IMR-90 (cell line): Measurements from ENCODE around the gene ARHGEF7. TPM values are rescaled to one million over a fixed set of nuclear protein-coding genes. Genes with fewer than 3 reads are reported as not detected.

ENCODE experiments used
- ATAC-seq: fragments of 200-7000 bp; cut with Tn5 transposase; 2 replicates; pipeline ENCODE4 v1.9.1; 2020; ENCODE audit warnings: low read depth, mild to moderate bottlenecking, moderate library complexity
- BruUV-seq: library from RNA; stranded (reverse); fragments of 400-500 nt; replicated peaks from 2 replicates; lab custom pipeline; 2021; lab: Mats Ljungman, UMichigan
- CTCF ChIA-PET: fragments of 300-600 bp; formaldehyde crosslinking; extraction: SDS; loops from one replicate; lab custom pipeline; 2021; ENCODE audit warnings: antibody characterized with exemption; lab: Yijun Ruan, JAX
- POLR2A ChIA-PET: fragments of 300-600 bp; sonication (Branson Sonifier 250); formaldehyde crosslinking; loops from one replicate; lab custom pipeline; 2022; ENCODE audit warnings: antibody characterized with exemption; ENCODE audit not compliant: unreplicated experiment; lab: Charles Lee
- DNase-seq: peaks from one replicate; pipeline ENCODE4 v3.0.0; 2013
- H2AFZ ChIP-seq: replicated peaks from 2 replicates; pipeline ENCODE3; 2013; ENCODE audit warnings: low read length, mild to moderate bottlenecking; ENCODE audit not compliant: poor library complexity
- H2AK5ac ChIP-seq: 2 replicates; pipeline ENCODE4 v1.6.1; 2013; ENCODE audit warnings: low read depth, low read length, inconsistent platforms
- H2AK9ac ChIP-seq: replicated peaks from 2 replicates; pipeline ENCODE3; 2013; ENCODE audit warnings: mild to moderate bottlenecking, low read depth, low read length, moderate library complexity; ENCODE audit not compliant: poor library complexity
- H2BK120ac ChIP-seq: 2 replicates; pipeline ENCODE4 v1.6.1; 2013; ENCODE audit warnings: low read depth, low read length, inconsistent platforms
- H2BK15ac ChIP-seq: 3 replicates; pipeline ENCODE4 v1.6.1; 2013; ENCODE audit warnings: low read depth, low read length, inconsistent platforms
- H2BK20ac ChIP-seq: 2 replicates; pipeline ENCODE4 v1.6.1; 2013; ENCODE audit warnings: low read depth, mild to moderate bottlenecking, inconsistent platforms, low read length, moderate library complexity
- H2BK5ac ChIP-seq: 2 replicates; pipeline ENCODE4 v1.6.1; 2013; ENCODE audit warnings: mild to moderate bottlenecking, low read depth, low read length, inconsistent platforms; ENCODE audit not compliant: poor library complexity, severe bottlenecking
- H3K14ac ChIP-seq: replicated peaks from 2 replicates; pipeline ENCODE4 v1.6.1; 2013; ENCODE audit warnings: low read depth, low read length, inconsistent platforms
- H3K18ac ChIP-seq: 2 replicates; pipeline ENCODE4 v1.6.1; 2013; ENCODE audit warnings: low read depth, low read length, control low read depth
- H3K23ac ChIP-seq: 2 replicates; pipeline ENCODE4 v1.6.1; 2013; ENCODE audit warnings: low read depth, low read length, inconsistent platforms
- H3K27ac ChIP-seq: 2 replicates; pipeline ENCODE4 v1.5.1; 2013; ENCODE audit warnings: mild to moderate bottlenecking, control low read depth, low read length; ENCODE audit not compliant: insufficient read depth
- H3K27me3 ChIP-seq: 2 replicates; pipeline ENCODE4 v1.6.1; 2013; ENCODE audit warnings: low read length; ENCODE audit not compliant: control insufficient read depth, insufficient read depth
- H3K36me3 ChIP-seq: 2 replicates; pipeline ENCODE4 v1.6.1; 2013; ENCODE audit warnings: low read length, mixed read lengths; ENCODE audit not compliant: control insufficient read depth, insufficient read depth
- H3K4ac ChIP-seq: 2 replicates; pipeline ENCODE4 v1.6.1; 2013; ENCODE audit warnings: low read depth, low read length, inconsistent platforms
- H3K4me1 ChIP-seq: 2 replicates; pipeline ENCODE4 v1.6.1; 2013; ENCODE audit warnings: low read length, mixed read lengths; ENCODE audit not compliant: control insufficient read depth, insufficient read depth
- H3K4me2 ChIP-seq: 2 replicates; pipeline ENCODE4 v1.6.1; 2013; ENCODE audit warnings: low read depth, mild to moderate bottlenecking, control low read depth, low read length, moderate library complexity
- H3K4me3 ChIP-seq: 2 replicates; pipeline ENCODE4 v1.5.1; 2013; ENCODE audit warnings: low read depth, mild to moderate bottlenecking, control low read depth, low read length, moderate library complexity; ENCODE audit not compliant: insufficient read depth
- H3K56ac ChIP-seq: 2 replicates; pipeline ENCODE4 v1.6.1; 2013; ENCODE audit warnings: low read length, inconsistent platforms; ENCODE audit not compliant: insufficient read depth; ENCODE audit errors: extremely low read depth
- H3K79me1 ChIP-seq, 2 experiments: 2 replicates each; pipeline ENCODE4 v1.6.1; 2013; ENCODE audit warnings: low read length in 2 of 2, inconsistent platforms in 1 of 2, low read depth in 1 of 2
- H3K9ac ChIP-seq: 2 replicates; pipeline ENCODE4 v1.6.1; 2013; ENCODE audit warnings: low read depth, low read length, control low read depth
- H3K9me1 ChIP-seq: 2 replicates; pipeline ENCODE4 v1.6.1; 2013; ENCODE audit warnings: low read length, inconsistent platforms; ENCODE audit not compliant: insufficient read depth
- H3K9me3 ChIP-seq: 2 replicates; pipeline ENCODE4 v1.6.1; 2013; ENCODE audit warnings: low read length; ENCODE audit not compliant: control insufficient read depth, insufficient read depth
- H4K20me1 ChIP-seq: 2 replicates; pipeline ENCODE4 v1.6.1; 2013; ENCODE audit warnings: low read length, inconsistent platforms; ENCODE audit not compliant: insufficient read depth
- H4K5ac ChIP-seq: 2 replicates; pipeline ENCODE4 v1.6.1; 2013; ENCODE audit warnings: mild to moderate bottlenecking, low read depth, low read length, control low read depth
- H4K8ac ChIP-seq, 2 experiments: 2 replicates each; pipeline ENCODE4 v1.6.1; 2013; ENCODE audit warnings: low read depth in 2 of 2, low read length in 2 of 2, control low read depth in 1 of 2, inconsistent platforms in 1 of 2
- H4K91ac ChIP-seq: 2 replicates; pipeline ENCODE4 v1.6.1; 2013; ENCODE audit warnings: low read depth, low read length, inconsistent platforms; ENCODE audit not compliant: insufficient read depth
- BHLHE40 ChIP-seq: fragments of 150-350 bp; IDR thresholded peaks from 2 replicates; pipeline ENCODE4 v1.6.1; 2016; ENCODE audit warnings: mild to moderate bottlenecking, low read depth, low read length
- CEBPB ChIP-seq: IDR thresholded peaks from 2 replicates; pipeline ENCODE4 v1.6.1; 2012; ENCODE audit warnings: low read depth, low read length, improper control_type of control experiment
- CHD1 ChIP-seq: IDR thresholded peaks from 2 replicates; pipeline ENCODE4 v1.6.1; 2012; ENCODE audit warnings: low read depth, low read length, improper control_type of control experiment
- CTCF ChIP-seq: conservative IDR thresholded peaks from 2 replicates; pipeline ENCODE4 v1.5.1; 2012; ENCODE audit warnings: mild to moderate bottlenecking, low read depth, low read length, improper control_type of control experiment
- ELK1 ChIP-seq: fragments of 150-350 bp; IDR thresholded peaks from 2 replicates; pipeline ENCODE4 v1.6.1; 2016; ENCODE audit warnings: low read depth, mild to moderate bottlenecking, low read length, moderate library complexity, borderline replicate concordance
- FOS ChIP-seq: fragments of 150-350 bp; IDR thresholded peaks from 2 replicates; pipeline ENCODE4 v1.6.1; 2016; ENCODE audit warnings: low read depth, low read length
- MAFK ChIP-seq: IDR thresholded peaks from 2 replicates; pipeline ENCODE4 v1.6.1; 2012; ENCODE audit warnings: low read depth, low read length, improper control_type of control experiment
- MAZ ChIP-seq: IDR thresholded peaks from 2 replicates; pipeline ENCODE4 v1.6.1; 2012; ENCODE audit warnings: low read depth, mild to moderate bottlenecking, low read length, improper control_type of control experiment, moderate library complexity, borderline replicate concordance
- MXI1 ChIP-seq: IDR thresholded peaks from 2 replicates; pipeline ENCODE4 v1.6.1; 2012; ENCODE audit warnings: low read depth, mild to moderate bottlenecking, low read length, moderate library complexity, borderline replicate concordance
- NFE2L2 ChIP-seq: fragments of 150-350 bp; IDR thresholded peaks from 2 replicates; pipeline ENCODE4 v1.6.1; 2016; ENCODE audit warnings: low read depth, mild to moderate bottlenecking, low read length
- POLR2A ChIP-seq: IDR thresholded peaks from 2 replicates; pipeline ENCODE4 v1.6.1; 2012; ENCODE audit warnings: mild to moderate bottlenecking, low read depth, low read length
- RAD21 ChIP-seq: IDR thresholded peaks from 2 replicates; pipeline ENCODE4 v1.6.1; 2012; ENCODE audit warnings: low read length, improper control_type of control experiment
- RCOR1 ChIP-seq: IDR thresholded peaks from 2 replicates; pipeline ENCODE4 v1.6.1; 2012; ENCODE audit warnings: mild to moderate bottlenecking, low read length, improper control_type of control experiment; ENCODE audit not compliant: insufficient replicate concordance
- RFX5 ChIP-seq: IDR thresholded peaks from 2 replicates; pipeline ENCODE4 v1.8.0; 2012; ENCODE audit warnings: low read depth, mild to moderate bottlenecking, low read length, moderate library complexity
- SMC3 ChIP-seq: fragments of 150-350 bp; IDR thresholded peaks from 2 replicates; pipeline ENCODE4 v1.6.1; 2016; ENCODE audit warnings: low read depth, mild to moderate bottlenecking, antibody characterized with exemption, low read length, moderate library complexity
- USF2 ChIP-seq: fragments of 150-350 bp; IDR thresholded peaks from 2 replicates; pipeline ENCODE4 v1.6.1; 2017; ENCODE audit warnings: mild to moderate bottlenecking, antibody characterized with exemption, low read length, low read depth
- WGBS, 2 experiments: methylation state at CpG; one replicate each; pipeline versions ENCODE4 v1.1.5 to v1.1.7; 2013; ENCODE audit warnings: missing lambda C conversion rate in 2 of 2; ENCODE audit not compliant: insufficient read length in 1 of 2; ENCODE audit errors: extremely low coverage in 2 of 2; 5-methylcytosine and 5-hydroxymethylcytosine counted together
- dilution Hi-C: fragments of 300-500 bp; cut with HindIII; formaldehyde crosslinking; loops from one replicate; pipeline ENCODE4 v1.14.3; 2018; ENCODE audit warnings: low sequenced_read_pairs; ENCODE audit not compliant: unreplicated experiment
- in situ Hi-C: fragments of 300-500 bp; cut with MboI; formaldehyde crosslinking; loops from 3 replicates; pipeline ENCODE4 v1.14.3; 2019; ENCODE audit warnings: low sequenced_read_pairs, inconsistent platforms, mixed read lengths
- intact Hi-C: fragments of 100-400 bp; cut with micrococcal nuclease; formaldehyde crosslinking; loops from 2 replicates; pipeline ENCODE4 v1.10.0; 2022
- polyA plus RNA-seq, 3 experiments: library from polyadenylated mRNA; depleted of rRNA; stranded (reverse); fragments of >200 nt; gene quantifications; 2 replicates each; pipeline ENCODE4 v1.2.3, GENCODE V29; 2012; ENCODE audit warnings: low replicate concordance in 1 of 3
- total RNA-seq: library from RNA; depleted of rRNA; stranded (reverse); fragments of >200 nt; gene quantifications from 2 replicates; pipeline ENCODE4 v1.2.3, GENCODE V29; 2012

The ARHGEF7 gene
- total and polyA plus RNA-seq, 2 of the 4 experiments (the other 2 are of a cell fraction), result 32.9 to 59.0 TPM

- ChIA-PET POLR2A (no interaction called here), CTCF (no interaction called here)
- Histone ChIP-seq H3K4me2 (no peak overlapping the region), H2BK5ac (no peak overlapping the region), H3K56ac (no peak overlapping the region), H2BK120ac (no peak overlapping the region), H3K23ac (no peak overlapping the region), H2BK15ac (no peak overlapping the region), H3K9ac (no peak overlapping the region), H3K4ac (no peak overlapping the region), H3K9me3 (no peaks in the 10 kb centered on the region), H4K91ac (no peak overlapping the region), H2AFZ (no peak overlapping the region), H2BK20ac (no peak overlapping the region), H2AK5ac (no peak overlapping the region), H3K27ac (no peak overlapping the region), H3K14ac (no peak overlapping the region), H3K9me1 (no peaks in the 10 kb centered on the region), H3K27me3 (peaks cover 6% of the 10 kb centered on the region; the same call in 1 of the 2 replicates), H3K79me1 (no peaks in the 10 kb centered on the region), H4K5ac (no peak overlapping the region), H3K18ac (no peak overlapping the region), H2AK9ac (no peak overlapping the region), H3K4me1 (no peaks in the 10 kb centered on the region), H4K8ac (no peak overlapping the region), H4K20me1 (no peaks in the 10 kb centered on the region), H3K4me3 (no peak overlapping the region), H3K36me3 (no peaks in the 10 kb centered on the region)
- DNase-seq (no peak), ATAC-seq (no peak)
- in situ Hi-C loops (no loop called here), dilution Hi-C loops (no loop called here), intact Hi-C loops (no loop called here)
- no peak for TF ChIP-seq POLR2A
- TF ChIP-seq NFE2L2, result no peak
- TF ChIP-seq FOS, result no peak
- no peak for TF ChIP-seq CHD1
- TF ChIP-seq RFX5, result no peak
- TF ChIP-seq SMC3, result no peak
- no peak for TF ChIP-seq BHLHE40
- TF ChIP-seq CTCF, result no peak
- no peak for TF ChIP-seq MXI1
- no peak for TF ChIP-seq ELK1
- no peak for TF ChIP-seq RCOR1
- TF ChIP-seq USF2, result no peak
- no peak for TF ChIP-seq CEBPB
- no peak for TF ChIP-seq RAD21
- TF ChIP-seq MAZ, result no peak
- no peak for TF ChIP-seq MAFK
- no TSS peak for BruUV-seq
- WGBS, 2 experiments, result no CpG with 5 or more reads among the region's 15 CpGs
Observed at GRCh38 chr13:111326621-111326965, 211.5 kb downstream of the ARHGEF7 start.
